ENCODE data around the gene S100A12.
"Not testable (repeated sequence)": the region's sequence is repeated elsewhere in the genome, so short reads cannot be mapped to it uniquely, and the experiment has no call there.

GRCh38 chr1:153413961-153414360, 38.5 kb upstream of the S100A12 start:
- TF ChIP-seq, protein P1, sequence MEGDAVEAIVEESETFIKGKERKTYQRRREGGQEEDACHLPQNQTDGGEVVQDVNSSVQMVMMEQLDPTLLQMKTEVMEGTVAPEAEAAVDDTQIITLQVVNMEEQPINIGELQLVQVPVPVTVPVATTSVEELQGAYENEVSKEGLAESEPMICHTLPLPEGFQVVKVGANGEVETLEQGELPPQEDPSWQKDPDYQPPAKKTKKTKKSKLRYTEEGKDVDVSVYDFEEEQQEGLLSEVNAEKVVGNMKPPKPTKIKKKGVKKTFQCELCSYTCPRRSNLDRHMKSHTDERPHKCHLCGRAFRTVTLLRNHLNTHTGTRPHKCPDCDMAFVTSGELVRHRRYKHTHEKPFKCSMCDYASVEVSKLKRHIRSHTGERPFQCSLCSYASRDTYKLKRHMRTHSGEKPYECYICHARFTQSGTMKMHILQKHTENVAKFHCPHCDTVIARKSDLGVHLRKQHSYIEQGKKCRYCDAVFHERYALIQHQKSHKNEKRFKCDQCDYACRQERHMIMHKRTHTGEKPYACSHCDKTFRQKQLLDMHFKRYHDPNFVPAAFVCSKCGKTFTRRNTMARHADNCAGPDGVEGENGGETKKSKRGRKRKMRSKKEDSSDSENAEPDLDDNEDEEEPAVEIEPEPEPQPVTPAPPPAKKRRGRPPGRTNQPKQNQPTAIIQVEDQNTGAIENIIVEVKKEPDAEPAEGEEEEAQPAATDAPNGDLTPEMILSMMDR (IDR thresholded peaks at IDR 0.05; ENCODE audit: low read length): not testable (repeated sequence)
- not testable (repeated sequence) for TF ChIP-seq EZH2 (optimal IDR thresholded peaks at IDR 0.05; ENCODE audit: low read depth, low read length); EZH2phosphoT487 (IDR thresholded peaks at IDR 0.05; ENCODE audit: low read length)
